Measurements from ENCODE around the gene RSKR. TPM values are rescaled to one million over a fixed set of nuclear protein-coding genes. Genes with fewer than 3 reads are reported as not detected.

The RSKR gene
- total and polyA plus RNA-seq, 2 experiments from 2014 or later: 7.5 to 38.8 TPM

DNA sequence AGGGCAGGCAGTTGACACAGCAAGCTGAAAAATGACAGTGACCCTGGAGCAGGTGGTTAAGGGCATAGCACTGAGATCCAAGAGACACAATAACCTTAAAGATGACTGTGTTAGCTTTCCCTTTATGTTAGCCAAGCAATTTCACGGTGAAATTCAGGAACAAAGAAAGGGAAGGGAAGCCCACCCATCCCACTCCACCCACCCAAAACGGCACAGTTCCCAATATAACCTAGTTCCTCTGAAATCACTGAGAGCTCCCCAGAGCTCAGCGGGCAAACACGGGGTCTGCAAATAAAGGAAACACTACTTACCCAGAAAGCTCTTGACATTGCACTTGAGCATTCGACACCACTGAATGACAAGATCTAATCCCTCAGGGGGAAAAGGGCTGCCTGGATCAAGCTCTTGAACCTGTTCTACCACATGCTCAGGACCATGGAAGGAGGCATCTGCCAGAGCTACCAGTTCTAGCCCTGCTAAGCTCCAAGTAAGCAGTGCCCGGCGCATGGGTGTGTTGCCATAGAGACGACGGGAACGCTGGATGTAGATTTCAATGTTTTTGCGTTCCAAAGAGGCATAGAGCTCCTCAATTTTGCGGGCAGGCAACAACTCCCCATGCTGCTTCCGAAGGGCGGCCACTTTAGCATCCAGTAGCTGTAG, 20.4 kb upstream of the RSKR start (continued):
- TF ChIP-seq ZNF462 (CRISPR knock-in tag; IDR thresholded peaks at IDR 0.05) (no peak), CREB1 (CRISPR knock-in tag; IDR thresholded peaks at IDR 0.05; ENCODE audit: low read depth) (no peak), ZNF114 (CRISPR knock-in tag; IDR thresholded peaks at IDR 0.05) (no peak), ZNF331 (CRISPR knock-in tag; IDR thresholded peaks at IDR 0.05; ENCODE audit: low read depth) (no peak)

GRCh38 chr17:28626818-28627217, 12.8 kb upstream of the RSKR start:
- no peak overlapping the region for H2AFZ ChIP-seq
- H4K20me1 ChIP-seq (replicated peaks; ENCODE audit: insufficient read depth): peaks cover 18% of the 10 kb centered on the region
- H3K4me2 ChIP-seq: no peak overlapping the region
- no peaks in the 10 kb centered on the region for H3K4me1 ChIP-seq (ENCODE audit: insufficient read depth)
- H3K27me3 ChIP-seq (ENCODE audit: insufficient read depth): no peaks in the 10 kb centered on the region
- Mint-ChIP-seq H3K27me3 (ENCODE audit: insufficient read depth, low read depth, poor library complexity) (peaks cover 2% of the 10 kb centered on the region), H3K4me3 (no peak overlapping the region), H3K36me3 (ENCODE audit: low read depth) (peaks cover 75% of the 10 kb centered on the region), H3K27ac (no peak overlapping the region), H3K4me1 (no peaks in the 10 kb centered on the region), H3K9me3 (no peaks in the 10 kb centered on the region)
- peaks cover 66% of the 10 kb centered on the region for H3K36me3 ChIP-seq (ENCODE audit: insufficient read depth)
- H3K27ac ChIP-seq (ENCODE audit: low read depth): 0 out of 2 replicates have a peak overlapping the region, but pooled peaks have one; percentile 19
- ATAC-seq (no peak), DNase-seq (ENCODE audit: low spot score) (no peak)
- peaks cover 8% of the 10 kb centered on the region; the same call in 1 of the 2 replicates for H3F3A ChIP-seq (replicated peaks; ENCODE audit: low read depth)
- H3K4me3 ChIP-seq: no peak overlapping the region
- H3K79me2 ChIP-seq (replicated peaks; ENCODE audit: insufficient read depth): no peaks in the 10 kb centered on the region
- H3K9me2 ChIP-seq (ENCODE audit: insufficient read depth): no peaks in the 10 kb centered on the region
- TF ChIP-seq JUNB (IDR thresholded peaks at IDR 0.05; ENCODE audit: unreplicated experiment) (no peak), EZH2 (IDR thresholded peaks at IDR 0.05; ENCODE audit: low read depth, unreplicated experiment) (no peak), POLR2AphosphoS5 (IDR thresholded peaks at IDR 0.05; ENCODE audit: low read depth) (no peak), NANOG (IDR thresholded peaks at IDR 0.05; ENCODE audit: borderline replicate concordance) (no peak), CREB1 (CRISPR knock-in tag; IDR thresholded peaks at IDR 0.05; ENCODE audit: low read depth) (no peak), ZNF462 (CRISPR knock-in tag; IDR thresholded peaks at IDR 0.05) (no peak), EZH2phosphoT487 (IDR thresholded peaks at IDR 0.05; ENCODE audit: unreplicated experiment) (no peak)
